Left kidney (tissue), 8 donors: ENCODE data around the gene PPP4R3C. TPM values are rescaled to one million over a fixed set of nuclear protein-coding genes. Genes with fewer than 3 reads are reported as not detected.
"Not testable (repeated sequence)": the region's sequence is repeated elsewhere in the genome, so short reads cannot be mapped to it uniquely, and the experiment has no call there.

Experiments used
- DNase-seq: peaks from one replicate; pipeline ENCODE4 v3.0.0-alpha.2; 2013
- long read RNA-seq, 8 donors: transcript quantifications; one replicate each; lab custom pipeline, GENCODE V29; 2026
- polyA plus RNA-seq: library from polyadenylated mRNA; unstranded; fragments of 120-200 nt; gene quantifications from one replicate; pipeline ENCODE4 v1.2.1, GENCODE V29; 2013; ENCODE audit not compliant: insufficient read length

Gene PPP4R3C
- polyA plus RNA-seq = not detected
- long read RNA-seq, donor 1 = 0 reads
- long read RNA-seq, donor 2 = 0 reads
- long read RNA-seq, donor 3 = 0 reads
- long read RNA-seq, donor 4 = 0 reads
- long read RNA-seq, donor 5 = 0 reads
- long read RNA-seq, donor 6, partial matches to known transcripts = 0 of 1 reads
- long read RNA-seq, donor 6, other reads (novel, unspliced or antisense) = 0 of 1 reads
- long read RNA-seq, donor 7 = 0 reads
- long read RNA-seq, donor 8 = 0 reads

DNA sequence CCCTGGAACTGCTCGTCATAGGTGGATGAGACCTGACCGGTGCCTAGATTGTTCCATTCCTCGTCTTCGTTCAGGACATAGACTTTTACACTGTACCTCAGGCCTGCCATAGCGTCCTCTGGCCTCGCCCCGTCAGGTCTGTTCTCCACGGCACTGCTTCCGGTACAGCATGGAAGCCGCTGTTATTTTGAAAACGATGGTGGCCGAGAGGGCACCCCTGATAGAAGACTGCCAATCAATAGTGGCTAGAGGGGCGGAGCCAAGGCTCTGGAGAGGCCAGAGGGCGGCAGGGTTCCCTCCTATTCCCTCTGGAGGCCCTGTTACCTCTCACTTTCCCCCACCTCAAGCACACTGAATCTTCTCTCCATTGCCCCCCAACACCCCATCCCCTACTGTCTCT, at the start of gene PPP4R3C:
TSS of gene PPP4R3C (minus strand) at position 155 of the 400 bp plus-strand sequence. CDS start at position 110, 45 bp downstream.
- no peak for DNase-seq

DNA sequence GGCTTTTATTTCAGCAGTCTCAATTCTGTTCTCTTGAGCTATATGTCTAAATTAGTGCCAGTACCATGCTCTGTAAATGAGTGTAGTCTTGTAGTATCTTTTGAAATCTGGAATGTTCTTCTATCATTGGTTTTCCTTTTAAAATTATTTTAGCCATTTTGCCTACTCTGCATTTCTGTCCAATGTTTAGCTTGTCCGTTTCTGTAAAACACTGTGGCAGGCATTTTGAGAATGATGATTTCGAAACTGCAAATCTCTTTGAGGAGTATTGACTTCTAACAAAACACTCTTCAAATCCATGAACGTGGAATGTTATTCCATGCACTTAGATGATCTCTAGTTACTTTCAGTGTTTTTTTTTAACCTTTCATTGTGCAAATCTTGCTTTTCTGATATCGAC, 28.3 kb upstream of the PPP4R3C start:
- DNase-seq = no peak

DNA sequence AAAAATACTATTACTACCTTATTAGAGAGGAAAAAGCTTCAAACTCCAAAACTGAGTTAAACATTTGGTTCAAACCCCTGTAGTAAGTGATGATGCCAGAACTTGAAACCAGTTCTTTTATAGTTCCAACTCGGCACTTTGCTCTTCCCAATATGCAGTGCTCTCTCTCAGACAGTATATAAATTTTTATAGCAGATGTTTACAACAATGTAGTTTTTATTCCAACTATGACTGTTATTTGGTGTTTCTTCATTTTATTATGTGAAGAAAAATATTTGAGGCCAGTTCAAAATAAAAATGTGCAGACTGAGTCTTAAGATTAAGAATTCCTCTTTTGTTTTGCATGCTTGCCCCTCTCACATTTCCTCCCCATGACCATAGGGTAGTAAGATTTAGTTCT, 2.9 kb upstream of the PPP4R3C start:
- no peak for DNase-seq

DNA sequence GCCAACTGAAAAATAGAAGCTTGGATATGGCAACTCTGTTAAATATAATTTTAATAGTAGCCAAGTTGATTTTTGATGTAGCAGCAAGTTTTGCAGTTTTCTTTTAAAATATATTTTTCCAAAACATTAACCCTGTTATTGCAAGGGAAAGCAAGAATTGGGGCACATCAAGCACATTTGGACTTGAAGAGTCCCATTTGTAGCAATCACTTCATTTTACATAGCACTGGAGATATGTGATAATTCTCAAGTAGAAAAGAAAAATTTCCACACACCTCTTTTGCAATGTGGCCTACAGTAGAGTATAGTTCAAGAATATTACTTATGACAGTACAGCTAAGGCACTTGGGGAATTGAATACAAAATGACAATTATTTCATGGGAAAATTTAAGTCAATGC, 1.9 kb upstream of the PPP4R3C start:
- no peak for DNase-seq

DNA sequence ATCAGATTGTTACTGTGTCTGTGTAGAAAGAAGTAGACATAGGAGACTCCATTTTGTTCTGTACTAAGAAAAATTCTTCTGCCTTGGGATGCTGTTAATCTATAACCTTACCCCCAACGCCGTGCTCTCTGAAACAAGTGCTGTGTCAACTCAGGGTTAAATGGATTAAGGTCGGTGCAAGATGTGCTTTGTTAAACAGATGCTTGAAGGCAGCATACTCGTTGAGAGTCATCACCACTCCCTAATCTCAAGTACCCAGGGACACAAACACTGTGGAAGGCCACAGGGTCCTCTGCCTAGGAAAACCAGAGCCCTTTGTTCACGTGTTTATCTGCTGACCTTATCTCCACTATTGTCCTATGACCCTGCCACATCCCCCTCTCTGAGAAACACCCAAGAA, 4.0 kb downstream of the PPP4R3C start:
- DNase-seq = not testable (repeated sequence)

DNA sequence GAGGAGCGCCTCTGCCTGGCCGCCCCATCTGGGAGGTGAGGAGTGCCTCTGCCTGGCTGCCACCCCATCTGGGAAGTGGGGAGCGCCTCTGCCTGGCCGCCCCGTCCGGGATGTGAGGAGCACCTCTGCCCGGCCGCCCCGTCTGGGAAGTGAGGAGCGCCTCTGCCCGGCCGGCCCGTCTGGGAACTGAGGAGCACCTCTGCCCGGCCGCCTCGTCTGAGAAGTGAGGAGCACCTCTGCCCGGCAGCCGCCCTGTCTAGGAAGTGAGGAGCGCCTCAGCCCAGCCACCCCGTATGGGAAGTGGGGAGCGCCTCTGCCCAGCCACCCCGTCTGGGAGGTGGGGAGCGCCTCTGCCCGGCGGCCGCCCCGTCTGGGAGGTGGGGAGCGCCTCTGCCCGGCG, 4.6 kb downstream of the PPP4R3C start:
- DNase-seq = not testable (repeated sequence)

DNA sequence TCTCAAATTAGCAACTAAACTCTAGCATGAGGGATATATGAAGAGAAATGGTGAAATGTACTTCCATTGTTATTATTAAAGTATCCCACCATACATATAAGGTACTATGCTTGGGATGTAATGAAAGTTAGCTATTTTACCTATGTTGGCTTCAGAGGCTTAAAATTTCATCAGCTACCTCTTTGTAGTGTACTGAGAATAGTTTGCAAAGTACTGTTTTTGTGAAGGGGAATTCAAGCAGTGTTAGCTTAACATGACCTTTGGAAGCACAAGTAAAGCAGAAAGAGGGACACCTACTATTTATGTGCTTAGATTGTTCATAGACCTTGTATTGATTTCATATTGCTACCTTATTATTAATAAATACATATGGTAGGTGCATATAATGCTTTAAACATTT, 11.8 kb downstream of the PPP4R3C start:
- DNase-seq = no peak

DNA sequence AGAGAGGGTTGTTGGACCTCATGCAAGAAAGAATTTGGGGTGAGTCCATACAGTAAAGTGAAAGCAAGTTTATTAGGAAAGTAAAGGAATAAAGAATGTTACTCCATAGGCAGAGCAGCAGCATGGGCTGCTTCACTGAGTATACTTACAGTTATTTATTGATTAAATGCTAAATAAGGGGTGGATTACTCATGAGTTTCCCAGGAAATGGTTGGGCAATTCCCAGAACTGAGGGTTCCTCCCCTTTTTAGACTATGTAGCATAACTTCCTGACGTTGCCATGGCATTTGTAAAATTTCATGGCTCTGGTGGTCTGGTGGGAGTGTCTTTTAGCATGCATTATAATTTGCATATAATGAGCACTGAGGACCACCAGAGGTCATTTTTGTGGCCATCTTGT, 16.7 kb downstream of the PPP4R3C start:
- no peak for DNase-seq

DNA sequence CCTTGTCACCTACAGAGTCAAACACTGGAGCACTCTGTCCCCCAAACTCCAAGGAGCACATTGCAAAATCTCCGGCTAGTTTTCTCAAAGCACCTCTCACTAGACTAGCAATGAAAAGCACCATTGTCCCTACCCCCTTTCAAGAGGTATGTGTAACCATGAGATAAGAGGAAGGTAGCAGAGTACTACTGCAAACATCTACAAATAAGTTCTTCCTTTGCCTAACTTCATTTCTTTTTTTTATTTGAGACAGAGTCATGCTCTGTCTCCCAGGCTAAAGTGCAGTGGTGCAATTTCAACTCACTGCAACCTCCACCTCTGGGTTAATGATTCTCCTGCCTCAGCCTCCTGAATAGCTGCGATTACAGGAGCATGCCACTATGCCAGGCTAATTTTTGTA, 17.7 kb downstream of the PPP4R3C start:
- no peak for DNase-seq

DNA sequence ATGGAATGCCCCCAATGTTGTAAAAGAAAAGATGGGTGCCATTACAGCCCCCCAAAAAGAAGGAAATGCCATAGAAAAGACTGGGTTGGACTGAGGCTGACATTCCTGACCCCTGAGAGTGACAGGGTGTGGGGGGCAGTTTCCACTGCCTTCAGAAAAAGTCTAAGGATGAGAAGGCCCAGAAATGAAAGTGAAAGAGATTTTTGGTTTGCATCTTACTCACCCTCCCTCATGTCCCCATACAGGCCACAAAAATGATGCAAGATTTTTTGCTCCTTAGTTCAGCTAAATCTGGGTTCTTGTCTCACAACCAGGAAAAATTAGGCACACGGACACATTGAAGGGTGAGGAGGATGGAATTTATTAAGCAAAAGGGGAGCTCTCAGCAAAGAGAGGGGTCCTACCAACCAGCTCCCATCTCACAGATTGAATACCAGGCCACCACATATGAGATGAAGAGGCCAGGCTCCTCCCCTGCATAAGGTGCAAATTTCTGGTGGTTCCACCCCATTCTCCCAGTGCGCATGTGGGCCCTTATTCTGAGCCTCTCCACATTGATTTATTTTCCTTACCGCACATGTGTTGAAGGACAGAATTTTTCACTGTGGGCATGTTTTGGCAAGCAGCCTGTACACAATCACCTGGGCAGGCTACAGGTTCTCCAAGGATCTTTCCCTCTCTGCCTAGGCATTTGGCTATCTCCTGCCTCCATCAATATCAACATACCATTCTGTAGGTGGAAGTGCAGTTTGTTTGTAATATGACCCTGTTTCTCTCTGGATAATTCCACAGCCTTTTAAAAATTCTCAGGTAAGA, 18.8 kb downstream of the PPP4R3C start:
- DNase-seq = no peak

DNA sequence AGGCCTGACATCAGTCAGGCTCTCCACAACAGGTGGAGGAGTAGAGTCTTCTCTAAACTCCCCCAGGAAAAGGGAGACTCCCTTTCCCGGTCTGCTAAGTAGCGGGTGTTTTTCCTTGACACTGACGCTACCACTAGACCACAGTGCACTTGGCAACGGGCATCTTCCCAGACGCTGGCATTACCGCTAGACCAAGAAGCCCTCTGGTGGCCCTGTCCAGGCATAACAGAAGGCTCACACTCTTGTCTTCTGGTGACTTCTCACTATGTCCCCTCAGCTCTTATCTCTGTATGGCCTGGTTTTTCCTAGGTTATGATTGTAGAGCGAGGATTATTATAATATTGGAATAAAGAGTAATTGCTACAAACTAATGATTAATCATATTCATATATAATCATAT, 20.7 kb downstream of the PPP4R3C start:
- DNase-seq = not testable (repeated sequence)

DNA sequence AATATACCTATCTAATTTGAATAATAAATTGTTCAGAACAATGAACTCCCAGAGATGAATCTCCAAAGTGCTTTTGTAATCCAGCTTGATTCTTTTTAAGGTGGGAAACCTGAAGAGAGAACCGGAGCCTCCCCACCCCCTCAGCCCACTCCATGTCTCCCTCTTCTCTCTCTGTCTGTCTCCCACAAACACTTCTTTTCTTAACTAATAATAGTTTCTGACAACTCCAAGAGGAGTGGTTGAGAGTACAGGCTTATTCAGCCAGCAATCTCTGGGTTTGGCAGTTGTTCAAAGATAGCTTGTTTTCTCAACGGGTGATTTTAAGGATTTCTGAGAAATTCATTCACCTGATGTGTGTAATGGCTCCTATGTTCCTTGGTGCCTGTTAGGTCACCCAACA, 23.4 kb downstream of the PPP4R3C start:
- DNase-seq = no peak

DNA sequence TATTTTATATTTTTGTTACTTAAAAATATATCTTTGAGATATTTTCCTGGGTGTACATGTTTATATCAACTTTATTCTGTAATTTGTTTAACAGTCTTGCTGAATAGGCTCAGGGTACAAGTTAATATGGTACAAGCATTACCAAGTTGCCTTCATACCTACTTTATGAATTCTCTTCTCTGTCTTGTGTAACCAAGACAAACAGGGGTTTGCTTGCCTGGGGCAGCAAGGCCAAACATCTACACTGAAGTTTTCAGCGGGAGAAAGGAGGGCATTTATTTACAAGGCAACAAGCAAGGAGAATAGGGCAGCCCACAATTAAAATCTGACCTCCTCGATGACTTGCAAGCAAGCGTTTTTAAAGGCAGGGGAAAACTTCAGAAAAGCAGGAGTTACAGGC, 24.2 kb downstream of the PPP4R3C start:
- no peak for DNase-seq

DNA sequence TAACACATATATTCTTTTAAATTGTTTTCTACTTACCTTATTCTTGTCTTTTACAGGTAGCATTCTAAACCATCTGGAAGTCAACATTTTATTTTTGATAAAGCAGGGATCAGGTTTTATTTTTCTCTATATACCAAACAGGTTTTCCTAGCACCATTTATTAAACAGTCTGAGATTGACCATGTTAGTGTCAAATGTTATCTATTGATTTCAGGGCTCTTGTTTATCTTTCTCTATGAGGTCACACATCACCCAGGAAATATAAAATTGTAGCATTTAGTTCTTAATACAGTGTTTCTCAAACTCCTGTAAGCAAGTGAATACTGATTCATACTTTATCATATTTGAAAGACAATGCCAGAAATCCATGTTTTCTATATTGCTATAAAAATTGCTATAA, 28.1 kb downstream of the PPP4R3C start:
- no peak for DNase-seq

Other genes with a start within 250 kb of the PPP4R3C start
- not detected for gene DCAF8L2, start 127.0 kb upstream of the PPP4R3C start, polyA plus RNA-seq